GM18861 (cell line): ENCODE measurements around the gene C5AR1.
"Not testable (repeated sequence)": the region's sequence is repeated elsewhere in the genome, so short reads cannot be mapped to it uniquely, and the experiment has no call there.

Experiments used
- ATAC-seq: cut with Tn5 transposase; IDR thresholded peaks from one replicate; pipeline ENCODE4 v1.9.1; 2021; ENCODE audit not compliant: unreplicated experiment

The C5AR1 gene

DNA sequence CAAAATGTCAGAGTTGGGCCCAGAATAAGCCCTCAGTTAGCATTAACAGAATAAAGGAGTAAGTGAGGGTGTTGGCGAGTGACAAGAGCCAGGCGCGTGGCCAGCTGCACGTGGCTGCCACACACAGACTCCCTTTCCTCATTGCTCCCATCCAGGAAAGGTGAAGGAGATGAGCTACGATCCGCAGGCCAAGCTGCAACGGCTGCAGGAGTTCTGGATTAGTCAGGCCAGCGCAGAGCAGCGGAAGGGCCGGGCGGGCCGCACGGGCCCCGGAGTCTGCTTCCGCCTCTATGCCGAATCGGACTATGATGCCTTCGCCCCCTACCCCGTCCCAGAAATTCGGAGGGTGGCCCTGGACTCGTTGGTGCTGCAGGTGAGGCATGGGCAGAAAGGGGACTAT, 52.7 kb downstream of the C5AR1 start:
- no peak for ATAC-seq

GRCh38 chr19:47363758-47364531, 54.3 kb downstream of the C5AR1 start:
- no peak for ATAC-seq

DNA sequence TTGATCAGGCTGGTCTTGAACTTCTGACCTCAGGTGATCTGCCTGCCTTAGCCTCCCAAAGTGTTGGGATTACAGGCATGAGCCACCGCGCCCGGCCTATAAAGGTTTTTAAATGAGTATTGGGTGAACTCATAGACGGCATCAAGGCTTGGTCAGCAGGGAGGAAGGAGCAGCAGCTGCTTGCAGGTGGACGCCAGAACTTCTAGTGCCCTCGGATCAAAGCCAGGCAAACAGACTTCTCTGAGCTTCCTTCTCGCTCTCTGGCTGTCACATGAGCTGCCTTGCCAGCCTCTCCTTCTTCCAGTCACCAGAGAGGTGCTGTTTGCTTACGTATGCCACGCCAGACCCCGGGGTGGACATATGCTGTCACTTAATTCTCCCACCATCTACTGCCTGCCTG, 55.8 kb downstream of the C5AR1 start:
- not testable (repeated sequence) for ATAC-seq

- ATAC-seq: no peak
Observed at GRCh38 chr19:47370045-47370611, 60.5 kb downstream of the C5AR1 start.

DNA sequence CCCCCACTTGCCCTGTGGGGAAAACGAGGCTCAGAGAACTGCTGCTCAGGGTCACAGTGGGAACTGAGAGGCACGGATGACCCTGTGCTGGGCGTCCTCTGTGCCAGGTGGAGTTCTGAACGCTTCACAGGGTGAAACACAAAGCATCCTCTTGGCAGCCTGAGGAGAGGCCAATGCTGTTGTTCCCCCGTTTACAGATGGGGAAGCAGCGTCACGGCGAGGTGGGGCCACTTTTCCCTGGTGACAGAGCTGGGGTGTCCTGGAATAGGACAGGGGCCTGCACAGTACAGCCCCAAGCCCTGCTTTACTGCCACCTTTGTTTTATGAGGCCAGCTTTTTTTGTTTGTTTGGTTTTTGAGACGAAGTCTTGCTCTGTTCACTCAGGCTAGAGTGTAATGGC, 61.6 kb downstream of the C5AR1 start:
- no peak for ATAC-seq
